PC-3 (cell line): ENCODE measurements around the gene PEX16. TPM values are rescaled to one million over a fixed set of nuclear protein-coding genes. Genes with fewer than 3 reads are reported as not detected.

Source experiments
- ATAC-seq: fragments of 200-7000 bp; cut with Tn5 transposase; 2 replicates; pipeline ENCODE4 v1.9.1; 2020; ENCODE audit warnings: mild to moderate bottlenecking, moderate library complexity
- BruUV-seq: library from RNA; stranded (reverse); fragments of 400-500 nt; replicated peaks from 2 replicates; lab custom pipeline; 2021; lab: Mats Ljungman, UMichigan
- CTCF ChIA-PET: fragments of 300-600 bp; sonication (Branson Sonifier 250); formaldehyde crosslinking; loops from one replicate; lab custom pipeline; 2022; ENCODE audit warnings: antibody characterized with exemption; lab: Charles Lee
- POLR2A ChIA-PET: fragments of 300-600 bp; sonication (Branson Sonifier 250); formaldehyde crosslinking; loops from one replicate; lab custom pipeline; 2022; ENCODE audit warnings: antibody characterized with exemption; ENCODE audit not compliant: unreplicated experiment; lab: Charles Lee
- DNase-seq: peaks from one replicate; pipeline ENCODE4 v3.0.0-alpha.2; 2015
- H2AFZ ChIP-seq: fragments of 300-600 bp; sonication (generic); 2 replicates; pipeline ENCODE4 v1.6.0; 2016; ENCODE audit warnings: antibody characterized with exemption, low read length
- H3F3A ChIP-seq: fragments of 300-600 bp; sonication (generic); one replicate; pipeline ENCODE4 v1.6.0; 2017; ENCODE audit warnings: antibody characterized with exemption, low read length, control low read depth, mild to moderate bottlenecking; ENCODE audit not compliant: unreplicated experiment
- H3K27ac ChIP-seq: fragments of 300-600 bp; sonication (generic); 2 replicates; pipeline ENCODE4 v1.5.1; 2016; ENCODE audit warnings: mild to moderate bottlenecking, low read length
- H3K27me3 ChIP-seq: fragments of 300-600 bp; sonication (generic); 2 replicates; pipeline ENCODE4 v1.6.1; 2016; ENCODE audit warnings: low read length, mixed read lengths
- H3K36me3 ChIP-seq: fragments of 300-600 bp; sonication (generic); 2 replicates; pipeline ENCODE4 v1.6.1; 2016; ENCODE audit warnings: low read depth, mixed run types, low read length, mixed read lengths
- H3K4me1 ChIP-seq: fragments of 300-600 bp; sonication (generic); 2 replicates; pipeline ENCODE4 v1.5.1; 2016; ENCODE audit warnings: low read length; ENCODE audit not compliant: insufficient read depth
- H3K4me2 ChIP-seq: fragments of 300-600 bp; sonication (generic); 2 replicates; pipeline ENCODE4 v1.6.0; 2016; ENCODE audit warnings: low read length
- H3K4me3 ChIP-seq: fragments of 300-600 bp; sonication (generic); 2 replicates; pipeline ENCODE4 v1.5.1; 2016; ENCODE audit warnings: mild to moderate bottlenecking, low read length, mixed read lengths
- H3K79me2 ChIP-seq: fragments of 300-600 bp; sonication (generic); 2 replicates; pipeline ENCODE4 v1.6.1; 2017; ENCODE audit warnings: low read length, mixed read lengths
- H3K9ac ChIP-seq: fragments of 300-600 bp; sonication (generic); 2 replicates; pipeline ENCODE4 v1.6.0; 2016; ENCODE audit warnings: mild to moderate bottlenecking, low read length
- H3K9me2 ChIP-seq: fragments of 300-600 bp; sonication (generic); replicated peaks from 2 replicates; pipeline ENCODE4 v1.6.1; 2016; ENCODE audit warnings: mixed run types, low read length, mixed read lengths
- H3K9me3 ChIP-seq: fragments of 300-600 bp; sonication (generic); 2 replicates; pipeline ENCODE4 v1.6.1; 2016; ENCODE audit warnings: low read length, mixed read lengths
- H4K20me1 ChIP-seq: fragments of 300-600 bp; sonication (generic); 2 replicates; pipeline ENCODE4 v1.6.1; 2016; ENCODE audit warnings: low read length, mixed read lengths
- EZH2 ChIP-seq: fragments of 300-600 bp; sonication (generic); IDR thresholded peaks from one replicate; pipeline ENCODE4 v1.6.1; 2017; ENCODE audit warnings: antibody characterized with exemption, mild to moderate bottlenecking, low read length; ENCODE audit not compliant: unreplicated experiment
- EZH2phosphoT487 ChIP-seq: fragments of 300-600 bp; sonication (generic); IDR thresholded peaks from 2 replicates; pipeline ENCODE4 v1.6.1; 2018; ENCODE audit warnings: mild to moderate bottlenecking, antibody characterized with exemption, low read length, borderline replicate concordance
- intact Hi-C: fragments of 100-400 bp; cut with micrococcal nuclease; formaldehyde crosslinking; loops from 2 replicates; pipeline ENCODE4 v1.9.0; 2023
- total RNA-seq: library from RNA; depleted of rRNA; stranded (reverse); fragments of >200 nt; gene quantifications from 2 replicates; pipeline ENCODE4 v1.2.3, GENCODE V29; 2014
- TF ChIP-seq, protein P1 (sequence below): fragments of 300-600 bp; sonication (generic); conservative IDR thresholded peaks from 2 replicates; pipeline ENCODE4 v1.5.1; 2017; ENCODE audit warnings: antibody characterized with exemption, low read depth, mild to moderate bottlenecking, low read length

The PEX16 gene
- total RNA-seq, 1 experiment from 2014 or later, result 56.7 TPM

DNA sequence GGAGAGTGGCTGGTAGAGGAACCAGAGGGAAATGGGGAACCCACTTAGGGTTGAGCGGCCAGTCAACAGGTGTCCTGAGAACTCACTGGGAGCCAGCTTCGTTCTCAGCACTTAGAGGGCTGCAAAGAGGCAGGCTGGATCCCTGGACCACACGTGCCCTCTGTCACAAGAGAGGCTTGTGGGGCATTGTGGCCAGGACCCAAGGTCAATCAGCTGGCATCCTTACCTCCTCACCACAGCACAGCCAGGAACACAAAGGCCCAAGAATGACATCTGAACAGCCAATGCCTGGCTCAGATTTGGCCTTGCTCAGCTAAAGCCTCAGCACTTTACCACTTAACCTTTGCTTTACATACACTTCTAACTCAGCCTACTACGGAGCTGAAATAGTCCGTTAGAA lies 24.8 kb downstream of the PEX16 start:
- CTCF ChIA-PET, result no interaction called here
- Histone ChIP-seq H3K4me2 (no peak overlapping the region), H3K4me1 (no peaks in the 10 kb centered on the region), H3F3A (no peaks in the 10 kb centered on the region), H4K20me1 (no peaks in the 10 kb centered on the region), H3K9ac (no peak overlapping the region), H3K9me2 (no peaks in the 10 kb centered on the region), H3K4me3 (no peak overlapping the region), H3K36me3 (no peaks in the 10 kb centered on the region), H3K27ac (no peak overlapping the region), H2AFZ (no peak overlapping the region), H3K79me2 (no peaks in the 10 kb centered on the region), H3K27me3 (no peaks in the 10 kb centered on the region), H3K9me3 (no peaks in the 10 kb centered on the region)
- POLR2A ChIA-PET, result no interaction called here
- TF ChIP-seq EZH2, result no peak
- TF ChIP-seq, protein P1, sequence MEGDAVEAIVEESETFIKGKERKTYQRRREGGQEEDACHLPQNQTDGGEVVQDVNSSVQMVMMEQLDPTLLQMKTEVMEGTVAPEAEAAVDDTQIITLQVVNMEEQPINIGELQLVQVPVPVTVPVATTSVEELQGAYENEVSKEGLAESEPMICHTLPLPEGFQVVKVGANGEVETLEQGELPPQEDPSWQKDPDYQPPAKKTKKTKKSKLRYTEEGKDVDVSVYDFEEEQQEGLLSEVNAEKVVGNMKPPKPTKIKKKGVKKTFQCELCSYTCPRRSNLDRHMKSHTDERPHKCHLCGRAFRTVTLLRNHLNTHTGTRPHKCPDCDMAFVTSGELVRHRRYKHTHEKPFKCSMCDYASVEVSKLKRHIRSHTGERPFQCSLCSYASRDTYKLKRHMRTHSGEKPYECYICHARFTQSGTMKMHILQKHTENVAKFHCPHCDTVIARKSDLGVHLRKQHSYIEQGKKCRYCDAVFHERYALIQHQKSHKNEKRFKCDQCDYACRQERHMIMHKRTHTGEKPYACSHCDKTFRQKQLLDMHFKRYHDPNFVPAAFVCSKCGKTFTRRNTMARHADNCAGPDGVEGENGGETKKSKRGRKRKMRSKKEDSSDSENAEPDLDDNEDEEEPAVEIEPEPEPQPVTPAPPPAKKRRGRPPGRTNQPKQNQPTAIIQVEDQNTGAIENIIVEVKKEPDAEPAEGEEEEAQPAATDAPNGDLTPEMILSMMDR, result no peak
- intact Hi-C loops, result no loop called here
- no peak for DNase-seq
- BruUV-seq, result no TSS peak
- no peak for ATAC-seq

DNA sequence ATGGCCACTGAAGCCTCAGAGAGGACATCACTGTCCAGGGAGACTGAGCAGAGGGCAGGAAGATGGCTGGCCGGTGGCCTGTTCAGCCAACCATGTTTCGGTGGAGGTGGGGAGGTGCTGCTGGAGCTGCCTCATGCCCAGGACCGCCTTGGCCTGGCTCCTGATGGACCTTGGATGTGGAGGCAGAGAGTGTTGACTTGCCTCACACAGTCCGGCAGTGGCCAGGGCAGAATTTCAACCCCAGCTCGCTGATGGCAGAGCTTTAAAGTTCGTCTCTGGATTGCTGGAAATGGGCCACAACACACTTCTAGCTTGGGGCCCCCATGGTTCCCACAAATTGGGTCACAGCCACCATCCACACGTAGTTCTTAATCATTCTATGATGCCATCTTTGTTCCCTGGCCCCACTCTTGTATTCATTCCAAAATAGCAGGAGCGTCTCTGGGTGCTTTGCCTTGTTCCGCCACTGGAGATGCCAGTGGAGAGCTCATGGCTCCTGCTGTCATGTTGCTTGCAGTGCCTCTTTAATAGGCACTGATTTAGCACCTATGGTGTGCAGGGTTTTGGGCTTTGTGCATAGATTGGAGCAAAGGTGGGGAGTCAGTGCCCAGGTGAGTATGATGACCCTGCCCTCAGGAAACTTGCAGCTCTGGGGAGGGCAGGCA lies 26.7 kb downstream of the PEX16 start:
- no peaks in the 10 kb centered on the region for H3K36me3 ChIP-seq
- intact Hi-C loops, result no loop called here
- TF ChIP-seq EZH2phosphoT487, result no peak
- TF ChIP-seq, protein P1, result no peak
- TF ChIP-seq EZH2, result no peak
- no peak overlapping the region for H3K9ac ChIP-seq
- H2AFZ ChIP-seq, result no peak overlapping the region
- no peaks in the 10 kb centered on the region for H3K27me3 ChIP-seq
- no peaks in the 10 kb centered on the region for H3F3A ChIP-seq
- no peak for DNase-seq
- CTCF ChIA-PET, result interaction anchor here (0.9 to 1.1 kb wide), 2 partner anchors 11 to 116 kb away, joined by 3 to 4 read pairs; no protein-coding TSS in a partner anchor
- POLR2A ChIA-PET, result no interaction called here
- no peak overlapping the region for H3K4me3 ChIP-seq
- BruUV-seq, result no TSS peak
- H3K4me2 ChIP-seq, result no peak overlapping the region
- ATAC-seq, result no peak
- H3K79me2 ChIP-seq, result no peaks in the 10 kb centered on the region
- no peak overlapping the region for H3K27ac ChIP-seq
- H3K9me3 ChIP-seq, result no peaks in the 10 kb centered on the region
- H3K4me1 ChIP-seq, result no peaks in the 10 kb centered on the region
- H4K20me1 ChIP-seq, result no peaks in the 10 kb centered on the region
- no peaks in the 10 kb centered on the region for H3K9me2 ChIP-seq

GRCh38 chr11:45889966-45890365 lies 27.7 kb downstream of the PEX16 start:
- no peak overlapping the region for H3K4me3 ChIP-seq
- ATAC-seq (no peak), DNase-seq (no peak)
- no peak overlapping the region for H3K4me2 ChIP-seq
- no peaks in the 10 kb centered on the region for H3F3A ChIP-seq
- no peak overlapping the region for H3K9ac ChIP-seq
- H3K9me3 ChIP-seq, result no peaks in the 10 kb centered on the region
- no TSS peak for BruUV-seq
- no peak overlapping the region for H2AFZ ChIP-seq
- no peaks in the 10 kb centered on the region for H4K20me1 ChIP-seq
- no peak for TF ChIP-seq EZH2phosphoT487
- TF ChIP-seq, protein P1, result no peak
- no peak for TF ChIP-seq EZH2
- no peaks in the 10 kb centered on the region for H3K36me3 ChIP-seq
- no peaks in the 10 kb centered on the region for H3K79me2 ChIP-seq
- no peaks in the 10 kb centered on the region for H3K9me2 ChIP-seq
- no peak overlapping the region for H3K27ac ChIP-seq
- CTCF ChIA-PET, result interaction anchor here (1.1 kb wide), 1 partner anchor 117 kb away, joined by 4 read pairs; no protein-coding TSS in a partner anchor
- H3K27me3 ChIP-seq, result no peaks in the 10 kb centered on the region
- POLR2A ChIA-PET, result no interaction called here
- H3K4me1 ChIP-seq, result no peaks in the 10 kb centered on the region
- intact Hi-C loops, result no loop called here
